H1 (cell line): ENCODE data around the gene MYLK4. TPM values are rescaled to one million over a fixed set of nuclear protein-coding genes. Genes with fewer than 3 reads are reported as not detected.

Source experiments
- CTCF ChIA-PET: fragments of 300-600 bp; sonication (Branson Sonifier 250); formaldehyde crosslinking; loops from one replicate; lab custom pipeline; 2021; ENCODE audit not compliant: partially characterized antibody; lab: Charles Lee
- POLR2A ChIA-PET: fragments of 300-600 bp; sonication (Branson Sonifier 250); formaldehyde crosslinking; loops from one replicate; lab custom pipeline; 2021; ENCODE audit warnings: inconsistent platforms; ENCODE audit not compliant: partially characterized antibody; lab: Charles Lee
- DNase-seq, 2 experiments: peaks; one replicate each; pipeline versions ENCODE4 v3.0.0 to v3.0.0-alpha.2; 2010 to 2022; ENCODE audit warnings: low spot score in 2 of 2, low read depth in 1 of 2, mixed read lengths in 1 of 2
- FAIRE-seq: peaks from 2 replicates; lab custom pipeline; 2011; peaks lifted over from hg19 to GRCh38; lab: Jason Lieb, UNC
- H2AFZ ChIP-seq: 2 replicates; pipeline ENCODE4 v1.8.1; 2012; ENCODE audit warnings: low read length, inconsistent platforms
- H2AK5ac ChIP-seq: 2 replicates; pipeline ENCODE4 v1.6.1; 2013; ENCODE audit warnings: low read depth, low read length
- H2BK120ac ChIP-seq: replicated peaks from 2 replicates; pipeline ENCODE3; 2013; ENCODE audit warnings: low read depth, low read length, inconsistent platforms
- H2BK12ac ChIP-seq: 2 replicates; pipeline ENCODE4 v1.6.1; 2013; ENCODE audit warnings: low read depth, low read length
- H2BK15ac ChIP-seq: 2 replicates; pipeline ENCODE4 v1.6.1; 2013; ENCODE audit warnings: low read length
- H2BK20ac ChIP-seq: 2 replicates; pipeline ENCODE4 v1.6.1; 2013; ENCODE audit warnings: low read length
- H2BK5ac ChIP-seq: 2 replicates; pipeline ENCODE4 v1.6.1; 2013; ENCODE audit warnings: low read depth, low read length
- H3K14ac ChIP-seq: 2 replicates; pipeline ENCODE4 v1.6.1; 2013; ENCODE audit warnings: inconsistent platforms; ENCODE audit not compliant: insufficient read length
- H3K18ac ChIP-seq: 2 replicates; pipeline ENCODE4 v1.6.1; 2013; ENCODE audit warnings: low read length; ENCODE audit errors: extremely low read depth
- H3K23ac ChIP-seq: 2 replicates; pipeline ENCODE4 v1.6.1; 2013; ENCODE audit warnings: inconsistent platforms; ENCODE audit not compliant: insufficient read length
- H3K23me2 ChIP-seq: 2 replicates; pipeline ENCODE4 v1.6.1; 2013; ENCODE audit warnings: low read depth, low read length
- H3K27ac ChIP-seq: 2 replicates; pipeline ENCODE4 v1.6.1; 2011; ENCODE audit warnings: low read depth, low read length, inconsistent platforms
- H3K27me3 ChIP-seq, 4 experiments: replicated peaks in 1 of 4; 1 replicate in 1 of 4; 2 replicates in 3 of 4; pipeline versions ENCODE4 v1.6.1 to v1.8.1; 2011 to 2013; ENCODE audit warnings: low read length in 3 of 4, mild to moderate bottlenecking in 3 of 4, inconsistent platforms in 2 of 4, mixed read lengths in 2 of 4, moderate library complexity in 1 of 4; ENCODE audit not compliant: control insufficient read depth in 3 of 4, insufficient read depth in 3 of 4; ENCODE audit errors: extremely low read depth in 1 of 4
- H3K36me3 ChIP-seq, 4 experiments: 2 replicates each; pipeline versions ENCODE4 v1.6.1 to v1.8.1; 2011 to 2013; ENCODE audit warnings: mild to moderate bottlenecking in 4 of 4, low read length in 3 of 4, moderate library complexity in 2 of 4, control low read depth in 1 of 4, inconsistent platforms in 1 of 4; ENCODE audit not compliant: insufficient read depth in 4 of 4, control insufficient read depth in 2 of 4
- H3K4ac ChIP-seq: replicated peaks from 2 replicates; pipeline ENCODE3; 2013; ENCODE audit warnings: low read length, low read depth, mixed read lengths, inconsistent platforms; ENCODE audit not compliant: insufficient read length
- H3K4me1 ChIP-seq, 4 experiments: replicated peaks in 1 of 4; 1 replicate in 1 of 4; 2 replicates in 3 of 4; pipeline versions ENCODE4 v1.6.1 to v1.8.1; 2011 to 2013; ENCODE audit warnings: low read length in 3 of 4, inconsistent platforms in 2 of 4, mixed read lengths in 1 of 4; ENCODE audit not compliant: insufficient read depth in 4 of 4, control insufficient read depth in 3 of 4
- H3K4me2 ChIP-seq, 2 experiments: 2 replicates each; pipeline versions ENCODE4 v1.6.1 to v1.8.1; 2011 to 2013; ENCODE audit warnings: low read depth in 2 of 2, low read length in 2 of 2, control low read depth in 1 of 2, inconsistent platforms in 1 of 2, mild to moderate bottlenecking in 1 of 2; ENCODE audit not compliant: insufficient read depth in 1 of 2
- H3K4me3 ChIP-seq, 4 experiments: fragments of 200-600, 300-600 bp in 1 of 4; sonication (generic), shearing (Covaris generic), sonication (Bioruptor Twin) in 1 of 4; 2 replicates each; pipeline versions ENCODE4 v1.5.1 to v1.8.1; 2011 to 2016; ENCODE audit warnings: low read length in 4 of 4, low read depth in 3 of 4, control low read depth in 2 of 4, inconsistent platforms in 2 of 4, mild to moderate bottlenecking in 2 of 4, mixed read lengths in 1 of 4, moderate library complexity in 1 of 4; ENCODE audit not compliant: insufficient read depth in 2 of 4; ENCODE audit errors: extremely low read depth in 1 of 4
- H3K56ac ChIP-seq: replicated peaks from 2 replicates; pipeline ENCODE3; 2013; ENCODE audit warnings: low read depth, mild to moderate bottlenecking, mixed read lengths, low read length, inconsistent platforms; ENCODE audit not compliant: insufficient read length
- H3K79me1 ChIP-seq: 2 replicates; pipeline ENCODE4 v1.6.1; 2013; ENCODE audit warnings: low read depth, low read length, control low read depth
- H3K79me2 ChIP-seq, 2 experiments: 2 replicates each; pipeline versions ENCODE4 v1.6.1 to v1.8.1; 2012 to 2013; ENCODE audit warnings: low read length in 2 of 2, mild to moderate bottlenecking in 2 of 2, inconsistent platforms in 1 of 2; ENCODE audit not compliant: insufficient read depth in 2 of 2, control insufficient read depth in 1 of 2
- H3K9ac ChIP-seq, 4 experiments: replicated peaks in 1 of 4; 1 replicate in 1 of 4; 2 replicates in 3 of 4; pipeline versions ENCODE4 v1.6.1 to v1.8.1; 2011 to 2013; ENCODE audit warnings: low read depth in 3 of 4, low read length in 3 of 4, control low read depth in 2 of 4, mild to moderate bottlenecking in 2 of 4, moderate library complexity in 2 of 4, inconsistent platforms in 1 of 4; ENCODE audit errors: extremely low read depth in 1 of 4
- H3K9me3 ChIP-seq, 2 experiments: 2 replicates each; pipeline versions ENCODE4 v1.6.1 to v1.8.1; 2012 to 2013; ENCODE audit warnings: mild to moderate bottlenecking in 2 of 2, moderate library complexity in 2 of 2, control low read depth in 1 of 2, inconsistent platforms in 1 of 2, low read depth in 1 of 2, low read length in 1 of 2, mixed read lengths in 1 of 2; ENCODE audit not compliant: insufficient read depth in 2 of 2
- H4K20me1 ChIP-seq, 2 experiments: replicated peaks in 1 of 2; 2 replicates each; pipeline versions ENCODE3 to v1.8.1; 2011 to 2013; ENCODE audit warnings: inconsistent platforms in 2 of 2, low read length in 2 of 2, mild to moderate bottlenecking in 1 of 2; ENCODE audit not compliant: insufficient read depth in 2 of 2, control insufficient read depth in 1 of 2
- H4K5ac ChIP-seq: 2 replicates; pipeline ENCODE4 v1.6.1; 2013; ENCODE audit warnings: low read length, low read depth, mixed read lengths, inconsistent platforms; ENCODE audit not compliant: insufficient read length
- H4K8ac ChIP-seq: 2 replicates; pipeline ENCODE4 v1.8.0; 2013; ENCODE audit warnings: mild to moderate bottlenecking, moderate library complexity, low read length, inconsistent platforms; ENCODE audit not compliant: insufficient read depth; ENCODE audit errors: extremely low read depth
- H4K91ac ChIP-seq: replicated peaks from 2 replicates; pipeline ENCODE3; 2013; ENCODE audit warnings: low read length, mixed read lengths, inconsistent platforms; ENCODE audit not compliant: insufficient read length
- BCL11A ChIP-seq, 2 experiments: IDR thresholded peaks; one replicate each; pipeline ENCODE4 v1.6.1; 2011; ENCODE audit warnings: low read depth in 2 of 2, low read length in 2 of 2, mild to moderate bottlenecking in 2 of 2
- CBX8 ChIP-seq: fragments of 300-800, 300-1000 bp; sonication (generic); IDR thresholded peaks from 2 replicates; pipeline ENCODE4 v1.7.1; 2016; ENCODE audit warnings: low read depth, low read length, borderline replicate concordance
- PHF8 ChIP-seq: fragments of 200-600 bp; sonication (generic); conservative IDR thresholded peaks from 2 replicates; pipeline ENCODE4 v1.7.1; 2012; ENCODE audit warnings: low read depth, mild to moderate bottlenecking, inconsistent platforms, low read length, moderate library complexity
- POLR2AphosphoS5 ChIP-seq: IDR thresholded peaks from 2 replicates; pipeline ENCODE4 v1.6.1; 2011; ENCODE audit warnings: low read depth, low read length
- RAD21 ChIP-seq, 2 experiments: IDR thresholded peaks in 1 of 2; conservative IDR thresholded peaks in 1 of 2; 2 replicates each; pipeline ENCODE4 v1.6.1; 2011; ENCODE audit warnings: low read depth in 2 of 2, low read length in 2 of 2, improper control_type of control experiment in 1 of 2, inconsistent platforms in 1 of 2, mild to moderate bottlenecking in 1 of 2, moderate library complexity in 1 of 2
- SIX5 ChIP-seq: IDR thresholded peaks from 2 replicates; pipeline ENCODE4 v1.6.1; 2011; ENCODE audit warnings: mild to moderate bottlenecking, low read depth, low read length
- SP4 ChIP-seq: IDR thresholded peaks from 2 replicates; pipeline ENCODE4 v1.6.1; 2012; ENCODE audit warnings: low read length, inconsistent platforms
- SRF ChIP-seq: IDR thresholded peaks from 2 replicates; pipeline ENCODE4 v1.6.1; 2011; ENCODE audit warnings: mild to moderate bottlenecking, low read depth, low read length, moderate library complexity
- WGBS, 2 experiments: shearing (Covaris generic) in 1 of 2; methylation state at CpG; one replicate each; pipeline versions ENCODE4 v1.1.6 to v1.1.7; 2013 to 2015; ENCODE audit warnings: low lambda C conversion rate in 2 of 2, mixed read lengths in 2 of 2, inconsistent platforms in 1 of 2, low coverage in 1 of 2, missing lambda C conversion rate in 1 of 2; ENCODE audit not compliant: insufficient replicate concordance in 2 of 2, insufficient coverage in 1 of 2, insufficient read length in 1 of 2; ENCODE audit errors: extremely low coverage in 1 of 2, missing lambda C conversion rate in 1 of 2; 5-methylcytosine and 5-hydroxymethylcytosine counted together
- polyA plus RNA-seq, 7 experiments: library from polyadenylated mRNA; depleted of rRNA in 3 of 7; stranded (reverse) in 5 of 7; unstranded in 2 of 7; fragments of >200 nt in 5 of 7; fragments of 200-250 nt in 2 of 7; gene quantifications; 1 replicate in 5 of 7; 2 replicates in 1 of 7; 4 replicates in 1 of 7; pipeline versions ENCODE4 v1.2.1 to v1.2.3, GENCODE V29; 2011 to 2013; ENCODE audit warnings: missing spikeins in 2 of 7, mixed read lengths in 2 of 7
- total RNA-seq: library from RNA; stranded (reverse); fragmentation: NEBNext Ultra II Directional; extraction: Animal tissue kit (Norgen Biotek cat#: 25700); gene quantifications from 2 replicates; pipeline ENCODE4 v1.2.1, GENCODE V29; 2021
- TF ChIP-seq, protein P1 (sequence below), 3 experiments: IDR thresholded peaks; 1 replicate in 2 of 3; 2 replicates in 1 of 3; pipeline versions ENCODE4 v1.5.1 to v1.6.1; 2011; ENCODE audit warnings: low read length in 3 of 3, mild to moderate bottlenecking in 3 of 3, inconsistent platforms in 2 of 3, low read depth in 1 of 3, moderate library complexity in 1 of 3; ENCODE audit not compliant: insufficient read depth in 1 of 3; ENCODE audit errors: control extremely low read depth in 1 of 3

MYLK4 gene
- total and polyA plus RNA-seq, 2 of the 8 experiments (the other 6 are each of a cell fraction or from before 2014, with no cell fraction given) = 0.11 to 0.17 TPM

DNA sequence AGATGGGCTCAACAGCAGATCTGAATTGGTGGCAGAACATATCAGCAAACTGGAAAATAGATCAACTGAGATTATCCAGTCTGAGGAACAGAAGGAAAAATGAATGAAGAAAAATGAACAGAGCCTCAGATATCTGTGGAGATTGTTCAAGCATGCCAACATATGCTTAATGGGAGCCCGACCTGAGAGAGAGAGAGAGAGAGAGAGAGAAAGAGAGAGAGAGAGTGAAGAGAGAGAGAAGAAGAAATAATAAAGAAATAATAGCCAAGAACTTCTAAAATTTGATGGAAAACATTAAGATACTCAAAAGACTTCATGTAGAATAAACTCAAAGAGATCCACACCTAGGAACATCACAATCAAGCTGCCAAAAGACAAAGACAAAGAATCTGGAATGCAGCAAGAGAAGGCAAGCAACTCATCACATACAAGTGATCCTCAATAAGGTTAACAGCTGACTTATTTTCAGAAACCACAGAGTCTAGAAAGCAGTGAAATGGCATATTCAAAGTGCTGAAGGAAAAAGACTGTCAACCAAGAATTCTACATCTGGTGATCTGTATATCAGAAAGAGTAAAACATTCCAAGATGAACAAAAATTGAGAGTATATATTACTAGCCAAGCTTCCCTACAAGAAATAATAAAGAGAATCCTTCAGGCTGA, 97.2 kb downstream of the MYLK4 start:
- no peak for FAIRE-seq
- peaks cover 0 to 5% (median 1%) of the 10 kb centered on the region in 4 experiments; a peak in 3 of 7 replicates for H3K4me1 ChIP-seq
- H3K36me3 ChIP-seq = no peaks in the 10 kb centered on the region
- H3K56ac ChIP-seq = no peak overlapping the region
- no peak overlapping the region for H2BK15ac ChIP-seq
- no peak overlapping the region for H4K91ac ChIP-seq
- no peak overlapping the region for H3K18ac ChIP-seq
- H4K5ac ChIP-seq = no peak overlapping the region
- no peak overlapping the region for H3K9ac ChIP-seq
- ChIA-PET CTCF (interaction anchor here (0.6 to 1.3 kb wide), 5 partner anchors 15 to 267 kb away, joined by 3 to 5 read pairs (median 3); no protein-coding TSS in a partner anchor), POLR2A (interaction anchor here (1.4 kb wide), 1 partner anchor 10 kb away, joined by 4 read pairs; no protein-coding TSS in a partner anchor)
- H3K23ac ChIP-seq = no peak overlapping the region
- no peak overlapping the region for H3K4me3 ChIP-seq
- DNase-seq = no peak
- no peaks in the 10 kb centered on the region for H3K79me1 ChIP-seq
- H2BK20ac ChIP-seq = no peak overlapping the region
- peaks cover 10 to 14% of the 10 kb centered on the region in 2 experiments; a peak in 3 of 4 replicates for H3K9me3 ChIP-seq
- H3K4ac ChIP-seq = no peak overlapping the region
- H3K27ac ChIP-seq = no peak overlapping the region
- no peak overlapping the region for H2AK5ac ChIP-seq
- no peaks in the 10 kb centered on the region for H3K27me3 ChIP-seq
- no peak overlapping the region for H2BK120ac ChIP-seq
- no peaks in the 10 kb centered on the region for H4K20me1 ChIP-seq
- no peak overlapping the region for H3K14ac ChIP-seq
- no peaks in the 10 kb centered on the region for H3K79me2 ChIP-seq
- H2BK5ac ChIP-seq = no peak overlapping the region
- no peak overlapping the region for H4K8ac ChIP-seq
- no peak overlapping the region for H3K4me2 ChIP-seq
- H2AFZ ChIP-seq = no peak overlapping the region
- WGBS, 2 experiments = 100% methylated on average over 1 of the region's 1 CpG; no CpG with 5 or more reads in 1 of the 2 experiments
- no peaks in the 10 kb centered on the region for H3K23me2 ChIP-seq
- no peak overlapping the region for H2BK12ac ChIP-seq
- TF ChIP-seq PHF8 (no peak), POLR2AphosphoS5 (no peak), SP4 (no peak), CBX8 (no peak), SIX5 (no peak), RAD21 (IDR thresholded peaks at IDR 0.05 in 1 of 2, conservative IDR thresholded peaks at IDR 0.05 in 1 of 2; ENCODE audit: low read depth in 2 of 2, low read length in 2 of 2) (no peak), BCL11A (IDR thresholded peaks at IDR 0.05; ENCODE audit: low read depth in 2 of 2, low read length in 2 of 2) (no peak), SRF (no peak)
- TF ChIP-seq, protein P1, sequence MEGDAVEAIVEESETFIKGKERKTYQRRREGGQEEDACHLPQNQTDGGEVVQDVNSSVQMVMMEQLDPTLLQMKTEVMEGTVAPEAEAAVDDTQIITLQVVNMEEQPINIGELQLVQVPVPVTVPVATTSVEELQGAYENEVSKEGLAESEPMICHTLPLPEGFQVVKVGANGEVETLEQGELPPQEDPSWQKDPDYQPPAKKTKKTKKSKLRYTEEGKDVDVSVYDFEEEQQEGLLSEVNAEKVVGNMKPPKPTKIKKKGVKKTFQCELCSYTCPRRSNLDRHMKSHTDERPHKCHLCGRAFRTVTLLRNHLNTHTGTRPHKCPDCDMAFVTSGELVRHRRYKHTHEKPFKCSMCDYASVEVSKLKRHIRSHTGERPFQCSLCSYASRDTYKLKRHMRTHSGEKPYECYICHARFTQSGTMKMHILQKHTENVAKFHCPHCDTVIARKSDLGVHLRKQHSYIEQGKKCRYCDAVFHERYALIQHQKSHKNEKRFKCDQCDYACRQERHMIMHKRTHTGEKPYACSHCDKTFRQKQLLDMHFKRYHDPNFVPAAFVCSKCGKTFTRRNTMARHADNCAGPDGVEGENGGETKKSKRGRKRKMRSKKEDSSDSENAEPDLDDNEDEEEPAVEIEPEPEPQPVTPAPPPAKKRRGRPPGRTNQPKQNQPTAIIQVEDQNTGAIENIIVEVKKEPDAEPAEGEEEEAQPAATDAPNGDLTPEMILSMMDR (IDR thresholded peaks at IDR 0.05; ENCODE audit: control extremely low read depth in 1 of 3, insufficient read depth in 1 of 3, low read depth in 1 of 3, low read length in 3 of 3) = no peak
